Nephron progenitor cell (in vitro differentiated cells): ENCODE results near the gene PUS1.

Experiments used
- DNase-seq: peaks from one replicate; pipeline ENCODE4 v3.0.0; 2021
- H3K27ac Mint-ChIP-seq: 2 replicates; pipeline ENCODE4 v1.8.0; 2021; ENCODE audit warnings: mild to moderate bottlenecking, moderate library complexity, mixed read lengths
- H3K27me3 Mint-ChIP-seq: 2 replicates; pipeline ENCODE4 v1.8.0; 2021; ENCODE audit warnings: mild to moderate bottlenecking, low read depth, mixed read lengths; ENCODE audit not compliant: poor library complexity
- H3K36me3 Mint-ChIP-seq: 2 replicates; pipeline ENCODE4 v1.8.0; 2021; ENCODE audit warnings: low read depth, mixed read lengths
- H3K4me1 Mint-ChIP-seq: 2 replicates; pipeline ENCODE4 v1.8.0; 2021; ENCODE audit warnings: mixed read lengths
- H3K4me3 Mint-ChIP-seq: 2 replicates; pipeline ENCODE4 v1.8.0; 2021; ENCODE audit warnings: mild to moderate bottlenecking, moderate library complexity, mixed read lengths
- H3K9me3 Mint-ChIP-seq: 2 replicates; pipeline ENCODE4 v1.8.0; 2021; ENCODE audit warnings: mild to moderate bottlenecking, moderate library complexity, mixed read lengths
- CTCF ChIP-seq: fragments of 200-600 bp; sonication (generic); IDR thresholded peaks from 2 replicates; pipeline ENCODE4 v1.5.0; 2021; ENCODE audit warnings: antibody characterized with exemption

Gene PUS1

GRCh38 chr12:131917711-131918306 lies 11.3 kb upstream of the PUS1 start:
- Mint-ChIP-seq H3K4me1 (no peaks in the 10 kb centered on the region), H3K36me3 (peaks cover 8% of the 10 kb centered on the region), H3K4me3 (no peak overlapping the region), H3K27ac (no peak overlapping the region), H3K27me3 (no peaks in the 10 kb centered on the region), H3K9me3 (no peaks in the 10 kb centered on the region)
- DNase-seq = no peak
- TF ChIP-seq CTCF = no peak

DNA sequence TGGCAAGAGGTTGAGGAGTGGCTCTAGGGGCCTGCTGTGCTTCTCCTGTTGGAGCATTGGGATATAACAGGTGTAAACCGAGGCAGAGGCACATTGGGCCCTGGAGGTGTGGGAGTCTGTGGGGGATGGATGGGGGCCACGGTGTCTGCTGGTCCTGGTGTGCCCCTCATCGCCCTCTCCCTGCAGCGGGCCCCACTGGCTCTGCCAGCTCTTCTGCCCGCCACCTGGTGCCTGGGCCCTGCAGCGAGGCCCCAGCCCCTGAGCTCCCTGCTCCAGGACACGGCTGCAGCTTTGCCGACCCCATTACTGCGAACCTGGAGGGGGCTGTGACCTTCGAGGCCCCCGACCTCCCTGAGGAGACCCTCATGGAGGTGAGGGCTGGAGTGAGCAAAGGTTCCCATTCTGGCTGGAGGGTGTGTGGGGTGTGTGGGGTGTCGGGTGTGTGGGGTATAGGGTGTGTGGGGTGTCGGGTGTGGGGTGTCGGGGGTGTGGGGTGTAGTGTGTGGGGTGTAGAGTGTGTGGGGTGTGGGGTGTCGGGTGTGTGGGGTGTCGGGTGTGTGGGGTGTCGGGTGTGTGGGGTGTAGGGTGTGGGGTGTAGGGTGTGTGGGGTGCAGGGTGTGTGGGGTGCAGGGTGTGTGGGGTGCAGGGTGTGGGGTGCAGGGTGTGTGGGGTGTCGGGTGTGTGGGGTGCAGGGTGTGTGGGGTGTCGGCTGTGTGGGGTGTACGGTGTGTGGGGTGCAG lies 10.6 kb upstream of the PUS1 start:
- no peak for DNase-seq
- Mint-ChIP-seq H3K9me3 (no peaks in the 10 kb centered on the region), H3K4me3 (no peak overlapping the region), H3K4me1 (no peaks in the 10 kb centered on the region), H3K27ac (no peak overlapping the region), H3K27me3 (no peaks in the 10 kb centered on the region), H3K36me3 (peaks cover 8% of the 10 kb centered on the region)
- TF ChIP-seq CTCF = no peak

GRCh38 chr12:131919051-131919347 lies 10.1 kb upstream of the PUS1 start:
- Mint-ChIP-seq H3K9me3 (no peaks in the 10 kb centered on the region), H3K4me3 (no peak overlapping the region), H3K36me3 (peaks cover 8% of the 10 kb centered on the region), H3K27ac (no peak overlapping the region), H3K27me3 (no peaks in the 10 kb centered on the region), H3K4me1 (no peaks in the 10 kb centered on the region)
- no peak for DNase-seq
- no peak for TF ChIP-seq CTCF

DNA sequence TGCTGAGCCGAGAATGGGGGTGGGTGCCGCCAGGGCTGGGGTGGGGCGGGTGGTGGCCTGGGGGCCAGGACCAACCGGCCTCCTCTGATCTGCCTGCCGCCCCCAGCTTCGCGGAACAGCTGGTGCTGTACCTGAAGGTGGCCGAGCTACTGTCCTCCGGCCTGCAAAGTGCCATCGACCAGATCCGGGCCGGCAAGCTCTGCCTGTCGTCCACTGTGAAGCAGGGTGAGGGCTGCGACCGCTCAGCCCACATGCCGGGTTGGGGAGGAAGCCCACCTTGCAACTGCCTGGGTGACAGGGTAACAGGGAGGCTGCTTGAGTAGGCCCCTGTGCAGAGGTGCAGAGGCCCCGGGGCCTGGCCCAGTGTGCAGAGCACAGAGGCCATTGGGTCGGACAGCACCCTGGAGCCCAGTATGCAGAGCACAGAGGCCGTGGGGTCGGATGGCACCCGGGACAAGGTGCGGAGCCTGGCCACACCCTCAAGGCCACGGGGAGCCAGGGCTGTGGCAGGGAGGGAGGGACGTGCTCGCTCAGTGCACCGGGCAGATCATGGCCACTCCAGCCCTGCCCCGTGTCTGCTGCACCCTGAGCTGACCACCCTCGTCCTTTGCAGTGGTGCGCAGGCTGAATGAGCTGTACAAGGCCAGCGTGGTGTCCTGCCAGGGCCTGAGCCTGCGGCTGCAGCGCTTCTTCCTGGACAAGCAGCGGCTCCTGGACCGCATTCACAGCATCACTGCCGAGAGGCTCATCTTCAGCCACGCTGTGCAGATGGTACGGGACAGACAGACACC lies 9.5 kb upstream of the PUS1 start:
- no peak for DNase-seq
- no peak overlapping the region for H3K27ac Mint-ChIP-seq
- peaks cover 4% of the 10 kb centered on the region for H3K36me3 Mint-ChIP-seq
- no peak overlapping the region for H3K4me3 Mint-ChIP-seq
- TF ChIP-seq CTCF = no peak
- no peaks in the 10 kb centered on the region for H3K9me3 Mint-ChIP-seq
- H3K4me1 Mint-ChIP-seq = no peaks in the 10 kb centered on the region
- H3K27me3 Mint-ChIP-seq = no peaks in the 10 kb centered on the region

GRCh38 chr12:131920157-131920508 lies 8.9 kb upstream of the PUS1 start:
- Mint-ChIP-seq H3K4me1 (no peaks in the 10 kb centered on the region), H3K9me3 (no peaks in the 10 kb centered on the region), H3K4me3 (no peak overlapping the region), H3K27me3 (no peaks in the 10 kb centered on the region), H3K27ac (no peak overlapping the region), H3K36me3 (peaks cover 3% of the 10 kb centered on the region)
- DNase-seq = no peak
- TF ChIP-seq CTCF = no peak
